A549 (cell line): ENCODE data around the gene GTF2B. TPM values are rescaled to one million over a fixed set of nuclear protein-coding genes. Genes with fewer than 3 reads are reported as not detected.

Experiments used
- ATAC-seq, 2 experiments: fragments of 200-7000 bp in 1 of 2; fragments of >200 bp in 1 of 2; cut with Nextera tagmentation in 1 of 2; cut with Tn5 transposase in 1 of 2; 3 replicates each; pipeline versions ENCODE4 v1.8.0 to v1.9.1; 2018 to 2020; ENCODE audit warnings: mild to moderate bottlenecking in 1 of 2, moderate library complexity in 1 of 2
- CTCF ChIA-PET: fragments of 300-600 bp; sonication (Branson Sonifier 250); formaldehyde crosslinking; extraction: SDS; loops from one replicate; lab custom pipeline; 2021; ENCODE audit warnings: antibody characterized with exemption, inconsistent platforms; lab: Yijun Ruan, JAX
- POLR2A ChIA-PET: fragments of 350-600 bp; formaldehyde crosslinking; extraction: SDS; loops from one replicate; lab custom pipeline; 2021; ENCODE audit warnings: antibody characterized with exemption, inconsistent platforms; lab: Yijun Ruan, JAX
- DNase-seq, 2 experiments: peaks; one replicate each; pipeline versions ENCODE4 v3.0.0 to v3.0.0-alpha.2; 2011 to 2016; ENCODE audit warnings: low read depth in 1 of 2, low spot score in 1 of 2
- FAIRE-seq: peaks from 2 replicates; lab custom pipeline; 2011; peaks lifted over from hg19 to GRCh38; lab: Jason Lieb, UNC
- H3K27ac ChIP-seq, 2 experiments: fragments of >200 bp; sonication (Bioruptor Twin); formaldehyde crosslinking; 3 replicates each; pipeline ENCODE4 v1.5.1; 2016 to 2017
- H3K4me1 ChIP-seq: fragments of >200 bp; sonication (Bioruptor Twin); formaldehyde crosslinking; 3 replicates; pipeline ENCODE4 v1.6.1; 2016
- H3K4me2 ChIP-seq: fragments of >200 bp; sonication (Bioruptor Twin); formaldehyde crosslinking; 3 replicates; pipeline ENCODE4 v1.6.1; 2016
- H3K4me3 ChIP-seq: fragments of >200 bp; sonication (Bioruptor Twin); formaldehyde crosslinking; 3 replicates; pipeline ENCODE4 v1.5.1; 2016
- H3K9me3 ChIP-seq: fragments of >200 bp; sonication (Bioruptor Twin); formaldehyde crosslinking; 3 replicates; pipeline ENCODE4 v1.6.1; 2016
- BHLHE40 ChIP-seq: IDR thresholded peaks from 2 replicates; pipeline ENCODE4 v1.6.1; 2012; ENCODE audit warnings: low read depth, low read length, inconsistent platforms
- CBX8 ChIP-seq: fragments of 200-600 bp; sonication (generic); IDR thresholded peaks from 2 replicates; pipeline ENCODE4 v1.6.1; 2016
- CTCF ChIP-seq: fragments of >200 bp; sonication (Bioruptor Twin); formaldehyde crosslinking; IDR thresholded peaks from 3 replicates; pipeline ENCODE4 v1.5.1; 2016
- ELK1 ChIP-seq: fragments of 150-350 bp; IDR thresholded peaks from 2 replicates; pipeline ENCODE4 v1.6.1; 2014; ENCODE audit warnings: low read depth, mild to moderate bottlenecking, low read length
- ESRRA ChIP-seq: fragments of 150-350 bp; IDR thresholded peaks from 2 replicates; pipeline ENCODE4 v1.6.1; 2014; ENCODE audit warnings: mild to moderate bottlenecking, low read length, borderline replicate concordance
- FOSL2 ChIP-seq, 2 experiments: fragments of 450-650 bp in 1 of 2; fragments of >200 bp in 1 of 2; sonication (Bioruptor Twin) in 1 of 2; formaldehyde crosslinking; IDR thresholded peaks; 2 replicates each; pipeline versions ENCODE4 v1.5.0 to v1.6.1; 2016 to 2020; ENCODE audit warnings: mild to moderate bottlenecking in 1 of 2, moderate library complexity in 1 of 2
- JUNB ChIP-seq: fragments of >200 bp; sonication (Bioruptor Twin); formaldehyde crosslinking; IDR thresholded peaks from 2 replicates; pipeline ENCODE4 v1.6.1; 2016
- KDM1A ChIP-seq: fragments of 200-600 bp; sonication (generic); IDR thresholded peaks from 2 replicates; pipeline ENCODE4 v1.6.1; 2016; ENCODE audit warnings: low read depth, mild to moderate bottlenecking
- KDM5A ChIP-seq: fragments of 200-600 bp; sonication (generic); IDR thresholded peaks from 2 replicates; pipeline ENCODE4 v1.6.1; 2016; ENCODE audit warnings: antibody characterized with exemption, mild to moderate bottlenecking
- MAFK ChIP-seq: fragments of 450-650 bp; IDR thresholded peaks from 2 replicates; pipeline ENCODE4 v1.6.1; 2014; ENCODE audit not compliant: partially characterized antibody
- PBX3 ChIP-seq: IDR thresholded peaks from 2 replicates; pipeline ENCODE4 v1.6.1; 2012
- RAD21 ChIP-seq, 2 experiments: fragments of >200 bp in 1 of 2; sonication (Bioruptor Twin) in 1 of 2; formaldehyde crosslinking in 1 of 2; IDR thresholded peaks in 1 of 2; conservative IDR thresholded peaks in 1 of 2; 2 replicates in 1 of 2; 3 replicates in 1 of 2; pipeline ENCODE4 v1.6.1; 2012 to 2018; ENCODE audit warnings: inconsistent platforms in 1 of 2
- WGBS: methylation state at CpG from one replicate; pipeline ENCODE4 v1.1.6; 2017; ENCODE audit errors: missing lambda C conversion rate; 5-methylcytosine and 5-hydroxymethylcytosine counted together
- polyA plus RNA-seq, 4 experiments: library from polyadenylated mRNA; depleted of rRNA in 3 of 4; stranded (reverse); fragments of >200 nt; fragmentation: RNase III in 1 of 4; extraction: RNeasy Plus Mini Kit Qiagen cat#74134 plus additional on column Dnase treatment in 1 of 4; gene quantifications; 2 replicates in 3 of 4; 3 replicates in 1 of 4; pipeline ENCODE4 v1.2.3, GENCODE V29; 2011 to 2017
- small RNA-seq, 6 experiments: library from RNA; depleted of rRNA; stranded (forward); fragments of <200 nt; gene quantifications; one replicate each; pipeline ENCODE3, GENCODE V24; 2012

The GTF2B gene
- polyA plus RNA-seq, 2 of the 4 experiments (the other 2 are of a cell fraction), result 22.4 to 34.1 TPM

GRCh38 chr1:88803444-88803843 is 87.9 kb downstream of the GTF2B start:
- FAIRE-seq, result no peak
- no peak for ATAC-seq
- Histone ChIP-seq H3K9me3 (no peaks in the 10 kb centered on the region), H3K4me3 (no peak overlapping the region)
- no peak for TF ChIP-seq ESRRA
- TF ChIP-seq MAFK, result peak; percentile 58
- TF ChIP-seq, all 56 proteins: peak for 1
- Histone ChIP-seq H3K4me2 (no peak overlapping the region), H3K4me1 (0 out of 3 replicates have a peak, but pooled peaks cover 5% of the 10 kb centered on the region), H3K27ac (no peak overlapping the region)
- ChIA-PET CTCF (no interaction called here), POLR2A (no interaction called here)
- no peak for DNase-seq
- 92% methylated on average over 5 of the region's 5 CpGs for WGBS

- H3K4me2 ChIP-seq, result no peak overlapping the region
- no peaks in the 10 kb centered on the region for H3K9me3 ChIP-seq
- ChIA-PET POLR2A (no interaction called here), CTCF (no interaction called here)
- no peak overlapping the region for H3K27ac ChIP-seq
- DNase-seq (no peak), FAIRE-seq (no peak), ATAC-seq (no peak)
- H3K4me1 ChIP-seq, result 0 out of 3 replicates have a peak, but pooled peaks cover 5% of the 10 kb centered on the region
- H3K4me3 ChIP-seq, result no peak overlapping the region
- TF ChIP-seq JUNB (no peak), KDM5A (no peak), RAD21 (conservative IDR thresholded peaks at IDR 0.05 in 1 of 2, IDR thresholded peaks at IDR 0.05 in 1 of 2) (no peak), KDM1A (no peak), BHLHE40 (no peak), CTCF (no peak), PBX3 (no peak), ELK1 (no peak), CBX8 (no peak), FOSL2 (IDR thresholded peaks at IDR 0.05) (no peak), FOSL2 (CRISPR knock-in tag; IDR thresholded peaks at IDR 0.05) (no peak)
- 65% methylated on average over 2 of the region's 2 CpGs for WGBS
These were observed 88.4 kb downstream of the GTF2B start for GRCh38 chr1:88802950-88803349.

Small RNA genes within 50 kb of the gene (small RNA-seq; reads per million reads assigned to genes)
- 0 reads per million in 6 experiments for gene RNU6-125P

Other genes starting within 250 kb of the GTF2B start
- gene PKN2, start 207.3 kb downstream of the GTF2B start, polyA plus RNA-seq (2011; rRNA removed), result 27.3 and 39.6 TPM in 2 replicates
- 14.4 to 15.5 TPM (median 14.8 TPM) in 3 replicates for gene PKN2, start 207.3 kb downstream of the GTF2B start, polyA plus RNA-seq (2017; fragmentation: RNase III; extraction: RNeasy Plus Mini Kit Qiagen cat#74134 plus additional on column Dnase treatment)
- 14.0 and 16.7 TPM in 2 replicates for gene KYAT3, start 101.1 kb upstream of the GTF2B start, polyA plus RNA-seq (2011; rRNA removed)
- gene KYAT3, start 101.1 kb upstream of the GTF2B start, polyA plus RNA-seq (2017; fragmentation: RNase III; extraction: RNeasy Plus Mini Kit Qiagen cat#74134 plus additional on column Dnase treatment), result 9.0 to 11.2 TPM (median 10.2 TPM) in 3 replicates
- gene RBMXL1, start 101.1 kb upstream of the GTF2B start, polyA plus RNA-seq (2011; rRNA removed), result 3.7 and 3.8 TPM in 2 replicates
- 2.6 to 3.0 TPM (median 2.7 TPM) in 3 replicates for gene RBMXL1, start 101.1 kb upstream of the GTF2B start, polyA plus RNA-seq (2017; fragmentation: RNase III; extraction: RNeasy Plus Mini Kit Qiagen cat#74134 plus additional on column Dnase treatment)
- 1.9 and 2.4 TPM in 2 replicates for gene GBP3, start 131.3 kb upstream of the GTF2B start, polyA plus RNA-seq (2011; rRNA removed)
- gene GBP3, start 131.3 kb upstream of the GTF2B start, polyA plus RNA-seq (2017; fragmentation: RNase III; extraction: RNeasy Plus Mini Kit Qiagen cat#74134 plus additional on column Dnase treatment), result 0.93 to 1.1 TPM (median 0.98 TPM) in 3 replicates
- gene GBP1, start 173.6 kb upstream of the GTF2B start, polyA plus RNA-seq (2011; rRNA removed), result 0.37 and 0.39 TPM in 2 replicates
- gene GBP1, start 173.6 kb upstream of the GTF2B start, polyA plus RNA-seq (2017; fragmentation: RNase III; extraction: RNeasy Plus Mini Kit Qiagen cat#74134 plus additional on column Dnase treatment), result 0.10 to 0.47 TPM (median 0.46 TPM) in 3 replicates
- 1.8 and 1.9 TPM in 2 replicates for gene GBP2, start 234.5 kb upstream of the GTF2B start, polyA plus RNA-seq (2011; rRNA removed)
- 1.3 to 1.7 TPM (median 1.6 TPM) in 3 replicates for gene GBP2, start 234.5 kb upstream of the GTF2B start, polyA plus RNA-seq (2017; fragmentation: RNase III; extraction: RNeasy Plus Mini Kit Qiagen cat#74134 plus additional on column Dnase treatment)